ENCODE data around the gene SDC4. TPM values are rescaled to one million over a fixed set of nuclear protein-coding genes. Genes with fewer than 3 reads are reported as not detected.

SDC4 gene
- total RNA-seq, 1 donor from 2014 or later, result 4.2 TPM

GRCh38 chr20:45292343-45292742, 55.9 kb downstream of the SDC4 start:
- Histone ChIP-seq H3K36me3 (ENCODE audit: control insufficient read depth in 3 of 3, insufficient read depth in 3 of 3, low read length in 3 of 3) (no peaks in the 10 kb centered on the region), H3K4me3 (ENCODE audit: low read length in 3 of 3) (no peak overlapping the region), H3K4me1 (ENCODE audit: control insufficient read depth in 3 of 3, insufficient read depth in 3 of 3, low read length in 3 of 3) (peaks cover 6 to 15% (median 9%) of the 10 kb centered on the region in 3 donors), H3K9ac (ENCODE audit: low read depth in 1 of 3, low read length in 3 of 3) (no peak overlapping the region), H3K9me3 (ENCODE audit: control insufficient read depth in 3 of 3, low read length in 3 of 3) (no peaks in the 10 kb centered on the region), H3K27ac (ENCODE audit: low read depth, low read length) (no peak overlapping the region), H3K27me3 (ENCODE audit: control insufficient read depth in 3 of 3, insufficient read depth in 3 of 3, low read length in 3 of 3) (peaks cover 6 to 26% (median 25%) of the 10 kb centered on the region in 3 donors)

- Histone ChIP-seq H3K9me3 (ENCODE audit: control insufficient read depth in 3 of 3, low read length in 3 of 3) (no peaks in the 10 kb centered on the region), H3K36me3 (ENCODE audit: control insufficient read depth in 3 of 3, insufficient read depth in 3 of 3, low read length in 3 of 3) (no peaks in the 10 kb centered on the region), H3K9ac (ENCODE audit: low read depth in 1 of 3, low read length in 3 of 3) (no peak overlapping the region), H3K4me1 (ENCODE audit: control insufficient read depth in 3 of 3, insufficient read depth in 3 of 3, low read length in 3 of 3) (peaks cover 6 to 15% (median 9%) of the 10 kb centered on the region in 3 donors), H3K27me3 (ENCODE audit: control insufficient read depth in 3 of 3, insufficient read depth in 3 of 3, low read length in 3 of 3) (peaks cover 6 to 26% (median 25%) of the 10 kb centered on the region in 3 donors), H3K4me3 (ENCODE audit: low read length in 3 of 3) (no peak overlapping the region), H3K27ac (ENCODE audit: low read depth, low read length) (no peak overlapping the region)
Observed at GRCh38 chr20:45291526-45291925, 56.7 kb downstream of the SDC4 start.

- no peak overlapping the region for H3K9ac ChIP-seq (ENCODE audit: low read depth in 1 of 3, low read length in 3 of 3)
- peaks cover 6 to 15% (median 9%) of the 10 kb centered on the region in 3 donors for H3K4me1 ChIP-seq (ENCODE audit: control insufficient read depth in 3 of 3, insufficient read depth in 3 of 3, low read length in 3 of 3)
- H3K27me3 ChIP-seq (ENCODE audit: control insufficient read depth in 3 of 3, insufficient read depth in 3 of 3, low read length in 3 of 3), result peaks cover 6 to 26% (median 25%) of the 10 kb centered on the region in 3 donors
- no peaks in the 10 kb centered on the region for H3K9me3 ChIP-seq (ENCODE audit: control insufficient read depth in 3 of 3, low read length in 3 of 3)
- H3K36me3 ChIP-seq (ENCODE audit: control insufficient read depth in 3 of 3, insufficient read depth in 3 of 3, low read length in 3 of 3), result no peaks in the 10 kb centered on the region
- no peak overlapping the region for H3K4me3 ChIP-seq (ENCODE audit: low read length in 3 of 3)
- no peak overlapping the region for H3K27ac ChIP-seq (ENCODE audit: low read depth, low read length)
Observed at GRCh38 chr20:45290677-45291355, 57.4 kb downstream of the SDC4 start.

GRCh38 chr20:45289942-45290676, 58.1 kb downstream of the SDC4 start:
- no peaks in the 10 kb centered on the region for H3K9me3 ChIP-seq (ENCODE audit: control insufficient read depth in 3 of 3, low read length in 3 of 3)
- peaks cover 6 to 26% (median 25%) of the 10 kb centered on the region in 3 donors for H3K27me3 ChIP-seq (ENCODE audit: control insufficient read depth in 3 of 3, insufficient read depth in 3 of 3, low read length in 3 of 3)
- H3K9ac ChIP-seq (ENCODE audit: low read depth in 1 of 3, low read length in 3 of 3), result no peak overlapping the region
- H3K4me3 ChIP-seq (ENCODE audit: low read length in 3 of 3), result no peak overlapping the region
- no peak overlapping the region for H3K27ac ChIP-seq (ENCODE audit: low read depth, low read length)
- no peaks in the 10 kb centered on the region for H3K36me3 ChIP-seq (ENCODE audit: control insufficient read depth in 3 of 3, insufficient read depth in 3 of 3, low read length in 3 of 3)
- peaks cover 6 to 15% (median 9%) of the 10 kb centered on the region in 3 donors for H3K4me1 ChIP-seq (ENCODE audit: control insufficient read depth in 3 of 3, insufficient read depth in 3 of 3, low read length in 3 of 3)

GRCh38 chr20:45288860-45289259, 59.4 kb downstream of the SDC4 start:
- Histone ChIP-seq H3K4me3 (ENCODE audit: low read length in 3 of 3) (no peak overlapping the region), H3K4me1 (ENCODE audit: control insufficient read depth in 3 of 3, insufficient read depth in 3 of 3, low read length in 3 of 3) (peaks cover 4 to 14% (median 9%) of the 10 kb centered on the region in 3 donors), H3K36me3 (ENCODE audit: control insufficient read depth in 3 of 3, insufficient read depth in 3 of 3, low read length in 3 of 3) (no peaks in the 10 kb centered on the region), H3K9me3 (ENCODE audit: control insufficient read depth in 3 of 3, low read length in 3 of 3) (no peaks in the 10 kb centered on the region), H3K27ac (ENCODE audit: low read depth, low read length) (no peak overlapping the region), H3K27me3 (ENCODE audit: control insufficient read depth in 3 of 3, insufficient read depth in 3 of 3, low read length in 3 of 3) (peaks cover 3 to 22% (median 17%) of the 10 kb centered on the region in 3 donors), H3K9ac (ENCODE audit: low read depth in 1 of 3, low read length in 3 of 3) (no peak overlapping the region)

GRCh38 chr20:45288376-45288775, 59.8 kb downstream of the SDC4 start:
- Histone ChIP-seq H3K4me3 (ENCODE audit: low read length in 3 of 3) (no peak overlapping the region), H3K4me1 (ENCODE audit: control insufficient read depth in 3 of 3, insufficient read depth in 3 of 3, low read length in 3 of 3) (peaks cover 2 to 9% (median 6%) of the 10 kb centered on the region in 3 donors), H3K36me3 (ENCODE audit: control insufficient read depth in 3 of 3, insufficient read depth in 3 of 3, low read length in 3 of 3) (no peaks in the 10 kb centered on the region), H3K9ac (ENCODE audit: low read depth in 1 of 3, low read length in 3 of 3) (no peak overlapping the region), H3K27me3 (ENCODE audit: control insufficient read depth in 3 of 3, insufficient read depth in 3 of 3, low read length in 3 of 3) (peaks cover 7 to 23% (median 17%) of the 10 kb centered on the region in 3 donors), H3K9me3 (ENCODE audit: control insufficient read depth in 3 of 3, low read length in 3 of 3) (no peaks in the 10 kb centered on the region), H3K27ac (ENCODE audit: low read depth, low read length) (no peak overlapping the region)

GRCh38 chr20:45283551-45284057, 64.6 kb downstream of the SDC4 start:
- H3K27me3 ChIP-seq (ENCODE audit: control insufficient read depth in 3 of 3, insufficient read depth in 3 of 3, low read length in 3 of 3), result peaks cover 14 to 17% (median 15%) of the 10 kb centered on the region in 3 donors
- H3K4me1 ChIP-seq (ENCODE audit: control insufficient read depth in 3 of 3, insufficient read depth in 3 of 3, low read length in 3 of 3), result no peaks in the 10 kb centered on the region
- H3K27ac ChIP-seq (ENCODE audit: low read depth, low read length), result no peak overlapping the region
- H3K9me3 ChIP-seq (ENCODE audit: control insufficient read depth in 3 of 3, low read length in 3 of 3), result no peaks in the 10 kb centered on the region
- no peak overlapping the region for H3K9ac ChIP-seq (ENCODE audit: low read depth in 1 of 3, low read length in 3 of 3)
- no peak overlapping the region for H3K4me3 ChIP-seq (ENCODE audit: low read length in 3 of 3)
- H3K36me3 ChIP-seq (ENCODE audit: control insufficient read depth in 3 of 3, insufficient read depth in 3 of 3, low read length in 3 of 3), result no peaks in the 10 kb centered on the region

GRCh38 chr20:45282700-45283550, 65.3 kb downstream of the SDC4 start:
- Histone ChIP-seq H3K9ac (ENCODE audit: low read depth in 1 of 3, low read length in 3 of 3) (no peak overlapping the region), H3K36me3 (ENCODE audit: control insufficient read depth in 3 of 3, insufficient read depth in 3 of 3, low read length in 3 of 3) (no peaks in the 10 kb centered on the region), H3K4me1 (ENCODE audit: control insufficient read depth in 3 of 3, insufficient read depth in 3 of 3, low read length in 3 of 3) (no peaks in the 10 kb centered on the region), H3K27me3 (ENCODE audit: control insufficient read depth in 3 of 3, insufficient read depth in 3 of 3, low read length in 3 of 3) (peaks cover 11 to 17% (median 14%) of the 10 kb centered on the region in 3 donors), H3K27ac (ENCODE audit: low read depth, low read length) (no peak overlapping the region), H3K9me3 (ENCODE audit: control insufficient read depth in 3 of 3, low read length in 3 of 3) (no peaks in the 10 kb centered on the region), H3K4me3 (ENCODE audit: low read length in 3 of 3) (no peak overlapping the region)

GRCh38 chr20:45279992-45280391, 68.2 kb downstream of the SDC4 start:
- no peak overlapping the region for H3K27ac ChIP-seq (ENCODE audit: low read depth, low read length)
- H3K36me3 ChIP-seq (ENCODE audit: control insufficient read depth in 3 of 3, insufficient read depth in 3 of 3, low read length in 3 of 3), result no peaks in the 10 kb centered on the region
- no peak overlapping the region for H3K4me3 ChIP-seq (ENCODE audit: low read length in 3 of 3)
- H3K9me3 ChIP-seq (ENCODE audit: control insufficient read depth in 3 of 3, low read length in 3 of 3), result no peaks in the 10 kb centered on the region
- H3K9ac ChIP-seq (ENCODE audit: low read depth in 1 of 3, low read length in 3 of 3), result no peak overlapping the region
- no peaks in the 10 kb centered on the region for H3K4me1 ChIP-seq (ENCODE audit: control insufficient read depth in 3 of 3, insufficient read depth in 3 of 3, low read length in 3 of 3)
- H3K27me3 ChIP-seq (ENCODE audit: control insufficient read depth in 3 of 3, insufficient read depth in 3 of 3, low read length in 3 of 3), result peaks cover 14 to 20% (median 17%) of the 10 kb centered on the region in 3 donors

Measured in skeletal muscle tissue (tissue), 4 donors.